Lung (tissue), 12 donors: ENCODE measurements around the gene KIF26B. TPM values are rescaled to one million over a fixed set of nuclear protein-coding genes. Genes with fewer than 3 reads are reported as not detected.

Experiments used
- ATAC-seq: fragments of 200-7000 bp; cut with Tn5 transposase; one replicate; pipeline ENCODE4 v1.9.1; 2020; ENCODE audit warnings: moderate number of reproducible peaks; ENCODE audit not compliant: insufficient read depth, low FRiP score
- DNase-seq, 3 donors: peaks; one replicate each; pipeline ENCODE4 v3.0.0-alpha.2; 2013 to 2017
- H3K27ac ChIP-seq, 2 donors: one replicate each; pipeline ENCODE4 v1.5.1; 2013; ENCODE audit warnings: mild to moderate bottlenecking in 2 of 2, moderate library complexity in 2 of 2, control low read depth in 1 of 2, inconsistent platforms in 1 of 2, low read depth in 1 of 2, low read length in 1 of 2
- H3K27me3 ChIP-seq, 3 donors: one replicate each; pipeline ENCODE4 v1.5.1; 2013; ENCODE audit warnings: low read length in 2 of 3; ENCODE audit not compliant: control insufficient read depth in 3 of 3, insufficient read depth in 3 of 3
- H3K36me3 ChIP-seq, 4 donors: one replicate each; pipeline ENCODE4 v1.5.1; 2013; ENCODE audit warnings: low read length in 4 of 4, mild to moderate bottlenecking in 1 of 4, moderate library complexity in 1 of 4; ENCODE audit not compliant: control insufficient read depth in 4 of 4, insufficient read depth in 4 of 4
- H3K4me1 ChIP-seq, 5 donors: one replicate each; pipeline ENCODE4 v1.5.1; 2013; ENCODE audit warnings: low read length in 5 of 5, mild to moderate bottlenecking in 2 of 5, moderate library complexity in 1 of 5; ENCODE audit not compliant: control insufficient read depth in 5 of 5, insufficient read depth in 5 of 5
- H3K4me3 ChIP-seq: one replicate; pipeline ENCODE4 v1.5.1; 2013; ENCODE audit warnings: mild to moderate bottlenecking, control low read depth, moderate library complexity
- H3K9ac ChIP-seq, 2 donors: one replicate each; pipeline ENCODE4 v1.5.1; 2013; ENCODE audit warnings: low read length in 2 of 2, control low read depth in 1 of 2; ENCODE audit not compliant: insufficient read depth in 1 of 2
- H3K9me3 ChIP-seq, 4 donors: one replicate each; pipeline ENCODE4 v1.5.1; 2013; ENCODE audit warnings: low read length in 3 of 4, mild to moderate bottlenecking in 1 of 4, moderate library complexity in 1 of 4; ENCODE audit not compliant: control insufficient read depth in 4 of 4, insufficient read depth in 3 of 4
- WGBS, 2 donors: extraction: QIAGEN DNeasy Blood & Tissue Kit; methylation state at CpG; one replicate each; pipeline ENCODE4 v1.1.7; 2013; 5-methylcytosine and 5-hydroxymethylcytosine counted together
- polyA plus RNA-seq, 2 donors: library from polyadenylated mRNA; stranded (reverse); fragments of 200-250 nt; gene quantifications; one replicate each; pipeline ENCODE4 v1.2.1, GENCODE V29; 2013
- total RNA-seq, 2 donors: library from RNA; depleted of rRNA in 1 of 2; stranded (reverse); fragments of >200 nt in 1 of 2; gene quantifications; one replicate each; pipeline ENCODE4 v1.2.1, GENCODE V29; 2014 to 2021
- TF ChIP-seq, protein P1 (sequence below): IDR thresholded peaks from 2 replicates; pipeline ENCODE4 v1.5.1; 2012; ENCODE audit warnings: mild to moderate bottlenecking; ENCODE audit errors: control extremely low read depth, extremely low read depth
- donor health status: control.
- donor health status: control.
- donor health status: Bipolar disorder and iron deficiency.
- donor health status: healthy.
- donor health status: DM: yes; HTN: yes; CAD: no.

Gene KIF26B
- total and polyA plus RNA-seq, 4 donors = 0.61 to 6.7 (median 2.2) TPM

GRCh38 chr1:245365095-245366020 is 210.6 kb downstream of the KIF26B start:
- 82 to 86% methylated on average over 21 of the region's 21 CpGs for WGBS, 2 donors
- no peak for ATAC-seq
- Histone ChIP-seq H3K4me1 (peaks cover 0 to 3% (median 0%) of the 10 kb centered on the region in 5 donors), H3K27me3 (no peaks in the 10 kb centered on the region), H3K36me3 (no peaks in the 10 kb centered on the region), H3K27ac (no peak overlapping the region), H3K9me3 (no peaks in the 10 kb centered on the region), H3K4me3 (no peak overlapping the region), H3K9ac (no peak overlapping the region)
- DNase-seq = peak in 2 of 3 donors; percentile 16 to 34
- TF ChIP-seq, protein P1, sequence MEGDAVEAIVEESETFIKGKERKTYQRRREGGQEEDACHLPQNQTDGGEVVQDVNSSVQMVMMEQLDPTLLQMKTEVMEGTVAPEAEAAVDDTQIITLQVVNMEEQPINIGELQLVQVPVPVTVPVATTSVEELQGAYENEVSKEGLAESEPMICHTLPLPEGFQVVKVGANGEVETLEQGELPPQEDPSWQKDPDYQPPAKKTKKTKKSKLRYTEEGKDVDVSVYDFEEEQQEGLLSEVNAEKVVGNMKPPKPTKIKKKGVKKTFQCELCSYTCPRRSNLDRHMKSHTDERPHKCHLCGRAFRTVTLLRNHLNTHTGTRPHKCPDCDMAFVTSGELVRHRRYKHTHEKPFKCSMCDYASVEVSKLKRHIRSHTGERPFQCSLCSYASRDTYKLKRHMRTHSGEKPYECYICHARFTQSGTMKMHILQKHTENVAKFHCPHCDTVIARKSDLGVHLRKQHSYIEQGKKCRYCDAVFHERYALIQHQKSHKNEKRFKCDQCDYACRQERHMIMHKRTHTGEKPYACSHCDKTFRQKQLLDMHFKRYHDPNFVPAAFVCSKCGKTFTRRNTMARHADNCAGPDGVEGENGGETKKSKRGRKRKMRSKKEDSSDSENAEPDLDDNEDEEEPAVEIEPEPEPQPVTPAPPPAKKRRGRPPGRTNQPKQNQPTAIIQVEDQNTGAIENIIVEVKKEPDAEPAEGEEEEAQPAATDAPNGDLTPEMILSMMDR = no peak

GRCh38 chr1:245366886-245367285 is 212.1 kb downstream of the KIF26B start:
- 96 to 98% methylated on average over 19 of the region's 19 CpGs for WGBS, 2 donors
- TF ChIP-seq, protein P1 = no peak
- H3K27me3 ChIP-seq = no peaks in the 10 kb centered on the region

DNA sequence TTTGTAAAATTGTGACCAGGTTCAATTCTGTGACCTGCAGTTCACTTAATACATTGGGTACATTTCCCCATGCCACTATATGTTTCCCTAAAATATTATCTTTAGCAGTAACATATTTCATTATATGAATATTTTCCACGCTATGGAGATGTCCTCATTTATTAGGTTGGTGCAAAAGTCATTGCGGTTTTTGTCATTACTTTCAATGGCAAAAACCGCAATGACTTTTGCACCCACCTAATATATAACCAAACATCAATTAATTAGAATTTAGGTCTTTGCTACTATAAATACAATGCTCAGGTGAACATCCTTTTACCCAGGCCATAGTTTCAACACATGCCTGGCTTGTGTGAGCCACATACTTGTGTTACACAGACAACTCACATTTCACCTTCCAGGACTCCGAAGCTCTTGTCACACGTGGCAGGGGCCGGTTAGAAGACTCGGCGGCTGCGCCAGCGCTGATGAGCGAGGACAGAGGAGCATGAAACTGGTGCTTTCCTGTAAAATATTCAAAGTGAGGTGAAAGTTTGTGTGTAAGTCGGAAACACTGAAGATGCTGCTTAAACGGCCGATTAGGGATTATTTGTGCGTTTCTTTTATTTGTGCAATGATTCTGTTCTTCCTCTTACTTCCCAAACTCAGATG is 215.5 kb downstream of the KIF26B start:
- no peak for DNase-seq
- no peaks in the 10 kb centered on the region for H3K4me1 ChIP-seq
- TF ChIP-seq, protein P1 = no peak

More at GRCh38 chr1:245366886-245367285, 212.1 kb downstream of the KIF26B start:
- DNase-seq (no peak), ATAC-seq (no peak)
- Histone ChIP-seq H3K4me1 (peaks cover 0 to 3% (median 0%) of the 10 kb centered on the region in 5 donors), H3K9me3 (no peaks in the 10 kb centered on the region), H3K9ac (no peak overlapping the region), H3K4me3 (no peak overlapping the region), H3K27ac (no peak overlapping the region), H3K36me3 (no peaks in the 10 kb centered on the region)

More for the DNA sequence above, 215.5 kb downstream of the KIF26B start:
- Histone ChIP-seq H3K9ac (no peak overlapping the region), H3K4me3 (no peak overlapping the region), H3K27ac (no peak overlapping the region), H3K27me3 (no peaks in the 10 kb centered on the region), H3K36me3 (no peaks in the 10 kb centered on the region), H3K9me3 (no peaks in the 10 kb centered on the region)
- ATAC-seq = no peak
- 89 to 92% methylated on average over 15 of the region's 15 CpGs for WGBS, 2 donors
